Activated CD4-positive, alpha-beta T cell treated with anti-CD3 and anti-CD28 coated beads, Interleukin-2, amount 50 U/mL, for 4 hours (primary cell): ENCODE results near the gene PRR5L.
"Not testable (repeated sequence)": the region's sequence is repeated elsewhere in the genome, so short reads cannot be mapped to it uniquely, and the experiment has no call there.

ENCODE experiments used
- DNase-seq, 2 experiments: peaks; one replicate each; pipeline ENCODE4 v3.0.0-alpha.2; 2020

The PRR5L gene

DNA sequence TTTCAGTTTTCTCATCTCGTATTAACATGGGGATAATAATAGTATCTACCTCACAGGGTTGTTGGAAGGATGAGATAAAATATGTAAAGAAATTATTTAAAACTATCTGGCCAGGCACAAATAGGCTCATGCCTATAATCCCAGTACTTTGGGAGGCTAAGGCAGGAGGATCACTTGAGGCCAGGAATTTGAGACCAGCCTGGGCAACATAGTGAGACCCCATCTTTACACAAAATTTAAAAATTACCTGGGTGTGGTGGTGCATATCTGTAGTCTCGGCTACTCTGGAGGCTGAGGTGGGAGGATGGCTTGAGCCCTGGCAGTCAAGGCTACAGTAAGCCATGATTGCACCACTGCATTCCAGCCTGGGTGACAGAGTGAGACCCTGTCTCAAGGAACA lies 215.0 kb downstream of the PRR5L start:
- DNase-seq: not testable (repeated sequence)

DNA sequence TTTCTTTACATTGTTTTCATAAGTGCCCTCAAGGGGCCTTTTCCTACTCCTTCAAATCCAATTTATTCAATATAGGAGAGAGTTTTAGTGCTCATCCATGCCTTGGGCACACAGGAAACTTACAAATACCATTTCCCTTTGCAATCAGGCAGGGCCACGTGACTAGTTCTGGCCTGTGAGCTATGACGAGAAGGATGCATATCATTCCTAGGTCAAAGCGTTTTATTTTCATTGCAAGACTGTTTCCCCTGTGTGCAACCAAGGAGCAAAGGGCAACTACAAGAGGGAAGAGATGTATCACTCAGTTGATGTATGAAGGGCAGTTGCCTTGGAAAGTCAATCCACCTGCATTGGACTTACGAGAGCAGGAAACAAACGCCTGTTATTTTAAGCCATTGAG lies 215.9 kb downstream of the PRR5L start:
- no peak for DNase-seq

DNA sequence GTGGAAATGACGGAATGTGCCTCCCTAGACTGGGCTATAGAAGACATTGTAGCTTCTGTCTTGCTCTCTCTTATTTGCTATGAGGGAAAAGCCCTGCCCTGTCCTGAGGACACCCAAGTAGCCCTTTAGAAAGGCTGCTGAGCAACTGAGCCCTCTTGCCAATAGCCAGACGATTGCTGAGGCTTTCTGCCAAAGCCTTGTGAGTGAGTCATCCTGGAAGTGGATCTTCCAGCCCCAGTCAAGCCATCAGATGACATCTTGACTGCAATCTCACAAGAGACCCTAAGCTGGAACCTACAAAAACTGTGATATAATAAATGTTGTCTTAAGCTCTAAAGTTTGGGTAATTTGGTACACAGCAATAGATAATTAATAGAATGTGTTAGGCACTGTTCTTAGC lies 217.9 kb downstream of the PRR5L start:
- DNase-seq: no peak
